Measurements from ENCODE around the gene ZNF224.

The ZNF224 gene

DNA sequence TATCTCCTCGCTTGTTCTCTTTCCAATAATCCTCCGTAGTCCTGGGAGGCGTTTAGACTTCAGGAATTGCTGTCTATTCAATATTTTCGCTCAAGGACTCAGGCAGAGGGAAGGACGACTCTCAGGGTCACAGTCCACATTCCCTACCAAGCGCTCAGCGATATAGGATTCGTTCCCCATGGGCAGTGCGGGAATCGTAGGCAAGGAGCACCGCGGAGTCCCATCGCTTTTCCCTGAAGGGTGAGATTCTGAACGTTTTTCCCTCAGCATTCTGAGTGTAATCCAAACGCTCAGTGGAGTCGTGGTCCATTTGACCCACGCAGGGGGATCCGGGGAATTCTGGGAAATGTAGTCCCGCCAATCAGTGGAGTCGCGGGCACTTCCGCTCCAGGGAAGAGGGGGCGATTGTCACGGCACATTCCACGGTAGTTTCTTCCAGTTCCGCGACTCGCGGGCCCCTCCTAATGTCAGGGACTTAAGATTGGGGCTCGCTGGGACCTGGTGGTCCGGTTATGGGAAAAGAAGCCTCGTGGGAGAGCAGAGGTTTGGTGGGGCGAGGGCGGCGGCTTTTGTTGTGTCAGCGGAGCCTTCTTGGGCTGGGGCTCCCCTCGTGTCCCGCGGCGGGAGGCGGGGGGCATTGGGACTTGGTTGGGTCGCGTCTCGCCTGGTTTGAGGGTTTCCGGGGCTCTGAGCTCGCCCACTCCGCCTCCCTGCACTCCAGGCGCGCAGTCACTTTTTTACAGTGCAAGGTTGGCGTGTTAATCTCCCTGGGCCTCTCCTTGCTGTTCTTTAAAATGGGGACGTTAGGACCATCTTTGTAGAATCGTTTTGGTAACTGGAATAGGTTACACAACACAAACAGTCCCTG is 47.3 kb downstream of the ZNF224 start, which contains the start of gene ZNF234:
Gene ZNF234 (plus strand): TSS at position 364 of the 868 bp plus-strand sequence. CDS start 3,079 bp downstream, outside the sequence.
- DNase-seq: peak; percentile 79

DNA sequence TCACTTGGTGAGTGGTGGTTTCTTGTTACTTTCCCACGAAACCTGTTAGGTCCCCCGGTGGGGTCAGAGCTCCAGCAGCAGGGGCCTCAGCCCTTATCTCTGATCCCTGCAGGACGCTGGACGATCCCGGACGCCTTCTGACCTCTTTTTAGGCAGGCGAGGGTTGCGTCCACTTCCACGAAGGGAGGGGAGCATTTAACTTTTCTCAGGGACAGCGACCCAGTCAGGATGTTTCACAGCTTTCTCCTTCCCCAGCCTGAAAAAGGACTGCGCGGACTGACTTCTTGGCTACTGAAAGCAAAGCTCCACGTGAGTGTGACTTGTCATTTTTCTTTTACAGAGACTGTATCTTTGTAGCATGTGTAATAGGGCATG is 47.9 kb downstream of the ZNF224 start:
- peak; percentile 2 for DNase-seq

DNA sequence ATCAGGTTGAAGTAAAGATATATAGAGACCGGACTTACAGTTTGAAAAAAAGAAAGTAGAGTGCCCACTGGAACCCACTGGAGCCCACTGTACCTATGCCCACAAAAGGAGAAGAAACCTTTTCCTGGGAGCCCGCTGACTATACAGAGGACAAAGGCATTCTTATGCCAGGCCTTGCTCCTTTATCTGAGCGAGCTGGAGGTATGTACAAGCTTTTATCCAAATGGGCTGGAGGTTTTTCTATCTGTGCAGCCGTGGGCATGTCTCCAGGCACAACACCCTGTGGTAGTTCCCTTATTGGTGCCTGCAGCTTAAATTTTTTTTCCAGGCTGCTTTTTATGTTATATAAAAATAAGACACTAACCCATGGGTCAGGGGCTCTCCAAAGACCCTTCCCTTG is 55.6 kb downstream of the ZNF224 start:
- DNase-seq: no peak

DNA sequence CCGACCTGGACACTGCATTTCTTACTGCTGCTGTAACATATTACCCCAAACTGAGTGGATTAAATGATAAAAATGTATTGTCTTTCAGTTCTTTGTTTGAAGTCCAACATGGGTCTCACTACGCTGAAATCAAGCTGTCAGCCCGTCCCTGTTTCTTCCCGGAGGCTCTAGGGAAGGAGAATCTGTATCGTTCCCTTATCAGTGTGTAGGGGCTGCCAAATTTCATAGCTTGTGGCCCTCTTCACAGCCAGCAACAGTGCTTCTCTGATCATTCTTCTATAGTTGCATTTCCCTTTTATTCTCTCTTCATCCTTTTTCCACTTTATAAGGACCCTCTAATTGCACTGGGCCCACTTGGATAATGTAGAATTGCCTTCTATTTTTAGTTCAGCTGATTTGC is 57.3 kb downstream of the ZNF224 start:
- no peak for DNase-seq

DNA sequence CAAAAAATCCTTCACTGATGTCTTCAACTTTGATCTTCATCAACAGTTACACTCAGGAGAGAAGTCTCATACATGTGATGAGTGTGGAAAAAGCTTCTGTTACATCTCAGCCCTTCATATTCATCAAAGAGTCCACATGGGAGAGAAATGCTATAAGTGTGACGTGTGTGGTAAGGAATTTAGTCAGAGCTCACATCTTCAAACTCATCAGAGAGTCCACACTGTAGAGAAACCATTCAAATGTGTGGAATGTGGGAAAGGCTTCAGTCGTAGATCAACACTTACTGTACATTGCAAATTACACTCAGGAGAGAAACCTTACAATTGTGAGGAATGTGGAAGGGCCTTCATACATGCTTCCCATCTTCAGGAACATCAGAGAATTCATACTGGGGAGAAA is 62.3 kb downstream of the ZNF224 start:
- DNase-seq: no peak

Data from activated CD4-positive, alpha-beta T cell treated with anti-CD3 and anti-CD28 coated beads, Interleukin-10, Interleukin-2, amounts not matched to agents 100 ng/mL and 50 ng/mL, durations not matched to agents 16 hours and 8 hours (primary cell).